AG04450 (cell line): ENCODE results near the gene C10orf143. TPM values are rescaled to one million over a fixed set of nuclear protein-coding genes. Genes with fewer than 3 reads are reported as not detected.

Source experiments
- CTCF ChIA-PET: fragments of 300-600, 350-600 bp; formaldehyde crosslinking; extraction: SDS; loops from one replicate; lab custom pipeline; 2022; ENCODE audit warnings: antibody characterized with exemption, inconsistent platforms; lab: Charles Lee
- POLR2A ChIA-PET: fragments of 350-600 bp; formaldehyde crosslinking; extraction: SDS; loops from one replicate; lab custom pipeline; 2021; ENCODE audit warnings: antibody characterized with exemption, inconsistent platforms; lab: Yijun Ruan, JAX
- DNase-seq: peaks from one replicate; pipeline ENCODE4 v3.0.0-alpha.2; 2011; ENCODE audit warnings: low read depth, low spot score
- H3K27ac ChIP-seq: one replicate; pipeline ENCODE4 v1.5.1; 2012; ENCODE audit warnings: low read depth, low read length, control low read depth
- H3K27me3 ChIP-seq: one replicate; pipeline ENCODE4 v1.6.0; 2012; ENCODE audit warnings: low read length; ENCODE audit not compliant: control insufficient read depth, insufficient read depth
- H3K4me3 ChIP-seq: 2 replicates; pipeline ENCODE4 v1.5.1; 2011; ENCODE audit warnings: mild to moderate bottlenecking, low read depth, low read length, control low read depth
- H3K9me3 ChIP-seq: 2 replicates; pipeline ENCODE4 v1.5.1; 2012; ENCODE audit warnings: low read length; ENCODE audit not compliant: control insufficient read depth, insufficient read depth
- polyA plus RNA-seq: library from polyadenylated mRNA; depleted of rRNA; stranded (reverse); fragments of >200 nt; gene quantifications from 2 replicates; pipeline ENCODE4 v1.2.3, GENCODE V29; 2011
- TF ChIP-seq, protein P1 (sequence below): IDR thresholded peaks from 2 replicates; pipeline ENCODE4 v1.5.1; 2011; ENCODE audit warnings: low read depth, low read length, control low read depth, inconsistent platforms

The C10orf143 gene
- polyA plus RNA-seq, 1 experiment, result 1.9 TPM

DNA sequence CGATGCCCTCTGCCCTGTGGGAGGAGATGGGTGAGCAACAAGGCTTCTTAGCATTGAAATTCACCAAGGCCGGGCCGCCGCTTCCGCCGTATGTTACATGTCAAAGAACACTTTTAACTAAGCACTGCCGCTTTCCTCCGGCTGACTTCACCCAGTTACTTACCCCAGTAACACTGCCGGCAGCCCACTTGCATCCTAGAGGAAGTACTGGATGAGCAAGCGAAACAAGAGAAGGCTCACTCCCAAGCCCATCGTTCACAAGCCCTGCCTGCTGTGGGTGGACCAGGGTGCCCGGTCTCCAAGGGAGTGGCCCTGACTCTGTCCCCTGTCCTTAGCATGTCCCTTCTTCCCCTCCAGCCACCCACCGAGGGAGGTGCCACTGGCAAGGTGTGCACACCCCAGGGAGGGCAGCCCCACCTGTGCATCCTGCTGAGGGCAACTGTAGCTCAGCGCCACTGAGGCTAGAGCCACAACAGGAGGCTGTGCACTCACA is 73.4 kb downstream of the C10orf143 start:
- Histone ChIP-seq H3K9me3 (no peaks in the 10 kb centered on the region; the same call in 1 of the 2 replicates), H3K27me3 (no peaks in the 10 kb centered on the region), H3K4me3 (no peak overlapping the region), H3K27ac (no peak overlapping the region)
- ChIA-PET POLR2A (no interaction called here), CTCF (no interaction called here)
- DNase-seq, result no peak
- TF ChIP-seq, protein P1, sequence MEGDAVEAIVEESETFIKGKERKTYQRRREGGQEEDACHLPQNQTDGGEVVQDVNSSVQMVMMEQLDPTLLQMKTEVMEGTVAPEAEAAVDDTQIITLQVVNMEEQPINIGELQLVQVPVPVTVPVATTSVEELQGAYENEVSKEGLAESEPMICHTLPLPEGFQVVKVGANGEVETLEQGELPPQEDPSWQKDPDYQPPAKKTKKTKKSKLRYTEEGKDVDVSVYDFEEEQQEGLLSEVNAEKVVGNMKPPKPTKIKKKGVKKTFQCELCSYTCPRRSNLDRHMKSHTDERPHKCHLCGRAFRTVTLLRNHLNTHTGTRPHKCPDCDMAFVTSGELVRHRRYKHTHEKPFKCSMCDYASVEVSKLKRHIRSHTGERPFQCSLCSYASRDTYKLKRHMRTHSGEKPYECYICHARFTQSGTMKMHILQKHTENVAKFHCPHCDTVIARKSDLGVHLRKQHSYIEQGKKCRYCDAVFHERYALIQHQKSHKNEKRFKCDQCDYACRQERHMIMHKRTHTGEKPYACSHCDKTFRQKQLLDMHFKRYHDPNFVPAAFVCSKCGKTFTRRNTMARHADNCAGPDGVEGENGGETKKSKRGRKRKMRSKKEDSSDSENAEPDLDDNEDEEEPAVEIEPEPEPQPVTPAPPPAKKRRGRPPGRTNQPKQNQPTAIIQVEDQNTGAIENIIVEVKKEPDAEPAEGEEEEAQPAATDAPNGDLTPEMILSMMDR, result no peak

- H3K27me3 ChIP-seq, result no peaks in the 10 kb centered on the region
- no peaks in the 10 kb centered on the region; the same call in 1 of the 2 replicates for H3K9me3 ChIP-seq
- POLR2A ChIA-PET, result no interaction called here
- TF ChIP-seq, protein P1, result no peak
- no peak for DNase-seq
- H3K27ac ChIP-seq, result no peak overlapping the region
- H3K4me3 ChIP-seq, result no peak overlapping the region
- CTCF ChIA-PET, result no interaction called here
Measured at GRCh38 chr10:130036296-130037065, 74.1 kb downstream of the C10orf143 start.

- DNase-seq, result no peak
- TF ChIP-seq, protein P1, result no peak
- ChIA-PET POLR2A (no interaction called here), CTCF (no interaction called here)
- Histone ChIP-seq H3K27me3 (no peaks in the 10 kb centered on the region), H3K4me3 (no peak overlapping the region), H3K9me3 (peaks cover 23% of the 10 kb centered on the region), H3K27ac (no peak overlapping the region)
Measured at GRCh38 chr10:130029209-130029608, 81.4 kb downstream of the C10orf143 start.

GRCh38 chr10:130028465-130028819 is 82.2 kb downstream of the C10orf143 start:
- CTCF ChIA-PET, result no interaction called here
- POLR2A ChIA-PET, result no interaction called here
- TF ChIP-seq, protein P1, result no peak
- H3K27me3 ChIP-seq, result no peaks in the 10 kb centered on the region
- no peak overlapping the region for H3K4me3 ChIP-seq
- DNase-seq, result no peak
- no peak overlapping the region for H3K27ac ChIP-seq
- H3K9me3 ChIP-seq, result peaks cover 25% of the 10 kb centered on the region

GRCh38 chr10:130027716-130028464 is 82.7 kb downstream of the C10orf143 start:
- no peak for DNase-seq
- POLR2A ChIA-PET, result no interaction called here
- H3K27me3 ChIP-seq, result no peaks in the 10 kb centered on the region
- TF ChIP-seq, protein P1, result no peak
- CTCF ChIA-PET, result no interaction called here
- H3K4me3 ChIP-seq, result no peak overlapping the region
- H3K27ac ChIP-seq, result no peak overlapping the region
- H3K9me3 ChIP-seq, result peaks cover 31% of the 10 kb centered on the region
